RWPE2 (cell line): ENCODE measurements around the gene KRTAP12-3.

ENCODE experiments used
- ATAC-seq: fragments of 200-7000 bp; cut with Tn5 transposase; 3 replicates; pipeline ENCODE4 v1.9.1; 2021; ENCODE audit warnings: low read depth
- DNase-seq: peaks from one replicate; pipeline ENCODE4 v3.0.0-alpha.2; 2020; ENCODE audit warnings: low spot score
- H3K27ac ChIP-seq: fragments of 450-650 bp; 2 replicates; pipeline ENCODE4 v1.5.1; 2017; ENCODE audit warnings: mild to moderate bottlenecking; ENCODE audit not compliant: poor library complexity, severe bottlenecking
- H3K27me3 ChIP-seq: fragments of 250-450 bp; sonication (Bioruptor Pico); 2 replicates; pipeline ENCODE4 v1.5.1; 2021; ENCODE audit warnings: mild to moderate bottlenecking, moderate library complexity; ENCODE audit not compliant: insufficient read depth, poor library complexity, severe bottlenecking
- H3K36me3 ChIP-seq: fragments of 250-450 bp; sonication (Bioruptor Pico); 2 replicates; pipeline ENCODE4 v1.5.1; 2020; ENCODE audit warnings: low read depth, mild to moderate bottlenecking, moderate library complexity
- H3K4me1 ChIP-seq: fragments of 250-450 bp; sonication (Bioruptor Pico); 2 replicates; pipeline ENCODE4 v1.5.1; 2021; ENCODE audit warnings: mild to moderate bottlenecking, moderate library complexity; ENCODE audit not compliant: insufficient read depth, poor library complexity, severe bottlenecking
- H3K4me3 ChIP-seq: fragments of 250-450 bp; sonication (Bioruptor Pico); 2 replicates; pipeline ENCODE4 v1.5.1; 2021; ENCODE audit warnings: mild to moderate bottlenecking, moderate library complexity; ENCODE audit not compliant: severe bottlenecking
- H3K9me3 ChIP-seq: fragments of 250-450 bp; sonication (Bioruptor Pico); 2 replicates; pipeline ENCODE4 v1.5.1; 2021; ENCODE audit warnings: mild to moderate bottlenecking, moderate library complexity; ENCODE audit not compliant: severe bottlenecking
- TF ChIP-seq, protein P1 (sequence below): fragments of 450-650 bp; IDR thresholded peaks from one replicate; pipeline ENCODE4 v1.5.1; 2017; ENCODE audit warnings: mild to moderate bottlenecking, moderate library complexity; ENCODE audit not compliant: poor library complexity, severe bottlenecking

Gene KRTAP12-3

DNA sequence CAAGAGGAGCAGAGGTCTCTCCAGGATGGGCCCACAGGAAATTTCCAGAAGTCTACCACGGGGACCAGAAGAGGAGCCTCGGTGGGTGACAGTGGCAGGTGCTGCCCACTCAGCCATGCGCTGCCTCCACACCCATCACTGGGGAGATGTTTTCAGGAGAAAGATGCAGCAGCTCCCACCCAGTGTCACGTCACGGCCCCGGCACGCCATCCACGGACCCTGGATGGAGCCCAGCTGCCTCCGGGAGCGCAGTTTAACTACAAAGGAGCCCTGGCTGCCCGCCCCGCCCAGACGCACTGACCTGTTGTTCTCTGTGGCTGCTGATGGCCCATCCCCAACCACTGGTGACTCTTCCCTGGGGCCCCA, 46.9 kb downstream of the KRTAP12-3 start:
- ATAC-seq (no peak), DNase-seq (peak; percentile 46)
- H3K4me1 ChIP-seq = peaks cover 5% of the 10 kb centered on the region
- no peaks in the 10 kb centered on the region for H3K36me3 ChIP-seq
- H3K4me3 ChIP-seq = no peak overlapping the region
- TF ChIP-seq, protein P1, sequence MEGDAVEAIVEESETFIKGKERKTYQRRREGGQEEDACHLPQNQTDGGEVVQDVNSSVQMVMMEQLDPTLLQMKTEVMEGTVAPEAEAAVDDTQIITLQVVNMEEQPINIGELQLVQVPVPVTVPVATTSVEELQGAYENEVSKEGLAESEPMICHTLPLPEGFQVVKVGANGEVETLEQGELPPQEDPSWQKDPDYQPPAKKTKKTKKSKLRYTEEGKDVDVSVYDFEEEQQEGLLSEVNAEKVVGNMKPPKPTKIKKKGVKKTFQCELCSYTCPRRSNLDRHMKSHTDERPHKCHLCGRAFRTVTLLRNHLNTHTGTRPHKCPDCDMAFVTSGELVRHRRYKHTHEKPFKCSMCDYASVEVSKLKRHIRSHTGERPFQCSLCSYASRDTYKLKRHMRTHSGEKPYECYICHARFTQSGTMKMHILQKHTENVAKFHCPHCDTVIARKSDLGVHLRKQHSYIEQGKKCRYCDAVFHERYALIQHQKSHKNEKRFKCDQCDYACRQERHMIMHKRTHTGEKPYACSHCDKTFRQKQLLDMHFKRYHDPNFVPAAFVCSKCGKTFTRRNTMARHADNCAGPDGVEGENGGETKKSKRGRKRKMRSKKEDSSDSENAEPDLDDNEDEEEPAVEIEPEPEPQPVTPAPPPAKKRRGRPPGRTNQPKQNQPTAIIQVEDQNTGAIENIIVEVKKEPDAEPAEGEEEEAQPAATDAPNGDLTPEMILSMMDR = no peak
- no peak overlapping the region for H3K27ac ChIP-seq
- peaks cover 43% of the 10 kb centered on the region for H3K27me3 ChIP-seq
- peaks cover 3% of the 10 kb centered on the region for H3K9me3 ChIP-seq

DNA sequence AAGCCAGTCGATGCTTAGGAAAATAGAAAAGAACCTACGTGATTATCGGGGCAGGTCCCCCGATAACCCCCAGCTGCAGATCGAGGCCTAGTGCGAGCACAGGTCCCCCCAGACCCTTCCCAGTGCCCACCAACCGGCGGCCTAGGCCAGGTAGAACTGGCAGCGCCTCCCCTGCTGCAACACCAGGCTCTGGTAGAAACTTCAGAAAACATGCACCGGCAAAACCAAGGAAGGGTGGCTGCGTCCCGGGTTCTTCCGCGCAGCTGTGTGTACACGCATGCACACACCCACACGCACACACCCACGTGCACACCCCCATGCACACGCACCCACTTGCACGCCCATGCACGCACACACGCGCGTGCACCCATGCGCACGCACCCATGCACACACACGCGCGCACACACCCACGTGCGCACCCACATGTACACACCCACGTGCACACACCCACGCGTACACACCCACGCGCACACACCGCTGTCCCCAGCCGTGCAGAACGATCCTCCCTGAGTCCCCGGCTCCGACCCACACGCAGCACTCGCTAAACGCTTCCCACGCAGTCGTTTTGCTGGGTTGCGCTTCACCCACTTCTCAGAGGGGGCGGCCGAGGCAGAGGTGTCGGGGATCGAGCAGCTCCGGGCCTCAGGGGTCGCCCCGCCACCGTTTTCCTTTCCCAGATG, 48.4 kb downstream of the KRTAP12-3 start:
- peaks cover 50% of the 10 kb centered on the region for H3K27me3 ChIP-seq
- no peaks in the 10 kb centered on the region for H3K36me3 ChIP-seq
- ATAC-seq = no peak
- TF ChIP-seq, protein P1 = no peak
- H3K9me3 ChIP-seq = peaks cover 5% of the 10 kb centered on the region
- DNase-seq = peak; percentile 35
- no peak overlapping the region for H3K27ac ChIP-seq
- no peak overlapping the region for H3K4me3 ChIP-seq
- H3K4me1 ChIP-seq = peaks cover 9% of the 10 kb centered on the region

DNA sequence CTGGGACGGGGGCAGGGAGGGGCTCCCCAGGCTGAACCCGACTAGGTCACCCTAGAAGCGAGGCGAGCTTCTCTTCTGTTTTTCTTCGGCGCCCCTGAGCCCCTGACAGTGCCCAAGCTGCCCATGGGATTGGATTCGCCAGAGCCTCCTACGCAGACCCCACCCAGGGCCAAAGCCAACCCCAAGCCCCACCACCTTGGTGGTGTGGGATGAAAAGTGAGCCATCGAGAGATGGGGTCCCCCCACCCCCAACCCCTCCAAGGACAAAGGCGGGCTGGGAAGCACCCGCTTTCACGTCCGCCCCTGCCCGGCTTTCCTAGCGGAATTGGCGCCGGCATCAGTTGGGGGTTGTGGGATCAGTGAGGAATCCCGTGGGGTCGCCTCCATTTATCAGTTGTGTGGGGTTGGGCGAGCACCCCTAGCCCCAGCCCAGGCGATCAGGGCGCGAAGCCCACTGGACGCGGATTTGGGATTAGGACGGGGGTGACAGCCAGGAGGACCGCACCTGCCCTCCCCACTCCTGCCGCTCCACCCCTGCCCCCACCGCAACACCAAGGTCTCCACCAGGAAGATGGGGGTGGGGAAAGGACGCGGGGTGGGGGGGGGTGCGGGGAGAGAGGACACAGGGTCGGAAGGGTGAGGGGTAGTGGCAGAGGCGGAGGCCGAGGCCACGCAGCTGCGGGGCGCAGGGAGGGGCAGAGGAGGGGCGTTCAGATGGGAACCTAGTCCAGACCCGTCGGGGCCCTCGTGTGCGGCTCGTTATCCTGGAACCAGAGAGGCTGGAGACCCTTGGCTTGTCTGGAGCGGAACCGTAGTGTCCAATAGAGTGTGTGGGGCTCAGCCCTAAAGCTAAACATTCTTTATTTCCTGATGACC, 49.2 kb downstream of the KRTAP12-3 start:
- H3K36me3 ChIP-seq = no peaks in the 10 kb centered on the region
- peak; percentile 44 for DNase-seq
- H3K4me1 ChIP-seq = peaks cover 9% of the 10 kb centered on the region
- ATAC-seq = no peak
- TF ChIP-seq, protein P1 = no peak
- H3K9me3 ChIP-seq = peaks cover 5% of the 10 kb centered on the region
- peaks cover 57% of the 10 kb centered on the region for H3K27me3 ChIP-seq
- H3K4me3 ChIP-seq = no peak overlapping the region
- H3K27ac ChIP-seq = no peak overlapping the region
